B cell (primary cell): ENCODE measurements around the gene PAX3. TPM values are rescaled to one million over a fixed set of nuclear protein-coding genes. Genes with fewer than 3 reads are reported as not detected.

ENCODE experiments used
- ATAC-seq: fragments of 200-7000 bp; cut with Tn5 transposase; one replicate; pipeline ENCODE4 v1.10.0; 2021; ENCODE audit warnings: low read depth, mild to moderate bottlenecking, moderate number of reproducible peaks, moderate library complexity
- CTCF ChIA-PET: fragments of 350-600 bp; sonication (Branson Sonifier 250); formaldehyde crosslinking; loops from one replicate; lab custom pipeline; 2021; ENCODE audit warnings: antibody characterized with exemption, inconsistent platforms; lab: Charles Lee
- POLR2A ChIA-PET: fragments of 350-600 bp; sonication (Branson Sonifier 250); formaldehyde crosslinking; loops from one replicate; lab custom pipeline; 2021; ENCODE audit warnings: antibody characterized with exemption; lab: Charles Lee
- DNase-seq: peaks from one replicate; pipeline ENCODE4 v3.0.0; 2013
- H2AFZ ChIP-seq: 2 replicates; pipeline ENCODE4 v1.6.1; 2012; ENCODE audit warnings: mild to moderate bottlenecking, low read depth, low read length; ENCODE audit not compliant: insufficient read depth, poor library complexity, severe bottlenecking
- H3K27ac ChIP-seq, 2 donors: 1 replicate in 1 of 2; 2 replicates in 1 of 2; pipeline ENCODE4 v1.5.1; 2012 to 2013; ENCODE audit warnings: low read length in 2 of 2, mild to moderate bottlenecking in 2 of 2, moderate library complexity in 1 of 2
- H3K27me3 ChIP-seq, 4 experiments: fragments of 200-600 bp in 1 of 4; sonication (generic) in 1 of 4; replicated peaks in 1 of 4; 1 replicate in 2 of 4; 2 replicates in 2 of 4; pipeline versions ENCODE4 v1.6.1 to v1.7.0; 2013 to 2016; ENCODE audit warnings: low read length in 3 of 4, mild to moderate bottlenecking in 2 of 4, mixed read lengths in 1 of 4, moderate library complexity in 1 of 4; ENCODE audit not compliant: insufficient read depth in 4 of 4, control insufficient read depth in 3 of 4; ENCODE audit errors: control extremely low read depth in 1 of 4
- H3K36me3 ChIP-seq, 2 experiments: replicated peaks in 1 of 2; 1 replicate in 1 of 2; 2 replicates in 1 of 2; pipeline versions ENCODE4 v1.6.1 to v1.7.1; 2013; ENCODE audit warnings: low read length in 1 of 2; ENCODE audit not compliant: insufficient read depth in 2 of 2, control insufficient read depth in 1 of 2; ENCODE audit errors: control extremely low read depth in 1 of 2, extremely low read depth in 1 of 2
- H3K4me1 ChIP-seq, 2 donors: fragments of 200-600 bp in 1 of 2; sonication (generic) in 1 of 2; 1 replicate in 1 of 2; 2 replicates in 1 of 2; pipeline versions ENCODE4 v1.5.1 to v1.6.1; 2013 to 2017; ENCODE audit warnings: low read length in 2 of 2; ENCODE audit not compliant: control insufficient read depth in 2 of 2, insufficient read depth in 2 of 2
- H3K4me2 ChIP-seq: replicated peaks from 2 replicates; pipeline ENCODE3; 2012; ENCODE audit warnings: mild to moderate bottlenecking, low read depth, low read length; ENCODE audit not compliant: poor library complexity, severe bottlenecking
- H3K4me3 ChIP-seq, 5 experiments: fragments of 200-600 bp in 1 of 5; sonication (generic) in 1 of 5; 1 replicate in 3 of 5; 2 replicates in 2 of 5; pipeline versions ENCODE4 v1.5.1 to v1.7.0; 2011 to 2016; ENCODE audit warnings: low read length in 4 of 5, mild to moderate bottlenecking in 4 of 5, low read depth in 2 of 5, control low read depth in 1 of 5, moderate library complexity in 1 of 5; ENCODE audit not compliant: insufficient read depth in 1 of 5; ENCODE audit errors: control extremely low read depth in 1 of 5, extremely low read depth in 1 of 5
- H3K79me2 ChIP-seq: fragments of 200-600 bp; sonication (generic); one replicate; pipeline ENCODE4 v1.6.0; 2016; ENCODE audit warnings: low read length; ENCODE audit not compliant: control insufficient read depth, insufficient read depth
- H3K9ac ChIP-seq: fragments of 200-600 bp; sonication (generic); 2 replicates; pipeline ENCODE4 v1.6.1; 2017; ENCODE audit warnings: mild to moderate bottlenecking, low read length, moderate library complexity
- H3K9me3 ChIP-seq, 3 donors: one replicate each; pipeline versions ENCODE4 v1.6.1 to v1.7.1; 2013; ENCODE audit warnings: low read length in 2 of 3; ENCODE audit not compliant: control insufficient read depth in 2 of 3, insufficient read depth in 1 of 3; ENCODE audit errors: control extremely low read depth in 1 of 3
- H4K20me1 ChIP-seq: 2 replicates; pipeline ENCODE4 v1.6.0; 2012; ENCODE audit warnings: mild to moderate bottlenecking, low read length; ENCODE audit not compliant: insufficient read depth, control insufficient read depth, poor library complexity, severe bottlenecking
- H3K27ac Mint-ChIP-seq: one replicate; pipeline ENCODE4 v1.8.0; 2021; ENCODE audit warnings: mixed read lengths
- H3K27me3 Mint-ChIP-seq: one replicate; pipeline ENCODE4 v1.8.0; 2021; ENCODE audit warnings: mixed read lengths
- H3K4me1 Mint-ChIP-seq: one replicate; pipeline ENCODE4 v1.8.0; 2021; ENCODE audit warnings: mixed read lengths
- H3K4me3 Mint-ChIP-seq: one replicate; pipeline ENCODE4 v1.8.0; 2021; ENCODE audit warnings: mixed read lengths
- H3K9me3 Mint-ChIP-seq: one replicate; pipeline ENCODE4 v1.8.0; 2022; ENCODE audit warnings: mixed read lengths; ENCODE audit not compliant: insufficient read depth
- EZH2 ChIP-seq: IDR thresholded peaks from 2 replicates; pipeline ENCODE4 v1.6.1; 2012; ENCODE audit warnings: borderline replicate concordance, low read depth, mild to moderate bottlenecking, moderate library complexity, low read length; ENCODE audit not compliant: insufficient read depth, poor library complexity, severe bottlenecking
- WGBS: methylation state at CpG from one replicate; pipeline ENCODE4 v1.1.5; 2013; ENCODE audit warnings: missing lambda C conversion rate; ENCODE audit not compliant: insufficient coverage; 5-methylcytosine and 5-hydroxymethylcytosine counted together
- intact Hi-C: fragments of 100-400 bp; cut with micrococcal nuclease; formaldehyde crosslinking; loops from one replicate; pipeline ENCODE4 v1.10.0; 2022
- polyA plus RNA-seq: library from polyadenylated mRNA; depleted of rRNA; stranded (reverse); fragments of >200 nt; gene quantifications from 2 replicates; pipeline ENCODE4 v1.2.3, GENCODE V29; 2012
- total RNA-seq, 2 donors: library from RNA; stranded (reverse); fragments of 120-200 nt in 1 of 2; gene quantifications; 1 replicate in 1 of 2; 2 replicates in 1 of 2; pipeline versions ENCODE4 v1.2.3 to v1.2.4, GENCODE V29; 2013 to 2022
- TF ChIP-seq, protein P1 (sequence below): fragments of 200-600 bp; IDR thresholded peaks from one replicate; pipeline ENCODE4 v1.8.0; 2022; ENCODE audit warnings: antibody characterized with exemption, mild to moderate bottlenecking

Gene PAX3
- total and polyA plus RNA-seq, 2 donors (not counting 1 experiment from before 2014, with no cell fraction given) = not detected

DNA sequence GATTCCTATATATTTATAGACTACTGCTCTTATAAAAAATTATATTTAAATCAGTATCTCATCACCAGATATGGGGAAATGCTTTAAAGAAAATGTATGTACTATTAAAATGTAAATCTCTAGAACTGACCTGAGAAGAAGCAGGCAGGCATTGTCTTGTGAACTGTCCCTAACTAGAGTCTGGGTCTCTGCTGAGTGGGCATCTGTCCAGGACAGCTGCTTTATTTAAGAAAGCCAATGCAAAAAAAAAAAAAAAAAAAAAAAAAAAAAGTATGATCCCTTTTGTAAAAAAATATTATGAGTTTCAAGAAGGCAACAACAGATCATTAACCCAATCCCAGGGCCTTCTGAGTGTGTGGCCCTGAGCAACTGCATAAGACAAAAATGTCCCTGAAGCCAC is 66.0 kb downstream of the PAX3 start:
- no peaks in the 10 kb centered on the region for H3K9me3 ChIP-seq
- no peaks in the 10 kb centered on the region for H4K20me1 ChIP-seq
- Mint-ChIP-seq H3K4me1 (no peaks in the 10 kb centered on the region), H3K9me3 (no peaks in the 10 kb centered on the region), H3K4me3 (no peak overlapping the region), H3K27me3 (peaks cover 7% of the 10 kb centered on the region), H3K27ac (no peak overlapping the region)
- ATAC-seq (no peak), DNase-seq (no peak)
- no peak for TF ChIP-seq EZH2
- no peak overlapping the region for H3K4me3 ChIP-seq
- no peak overlapping the region for H3K9ac ChIP-seq
- CTCF ChIA-PET = no interaction called here
- H3K27ac ChIP-seq = no peak overlapping the region
- H3K27me3 ChIP-seq = no peaks in the 10 kb centered on the region
- H2AFZ ChIP-seq = no peak overlapping the region
- H3K4me2 ChIP-seq = no peak overlapping the region
- POLR2A ChIA-PET = no interaction called here
- H3K4me1 ChIP-seq = no peaks in the 10 kb centered on the region
- H3K36me3 ChIP-seq = no peaks in the 10 kb centered on the region
- no peaks in the 10 kb centered on the region for H3K79me2 ChIP-seq
- intact Hi-C loops = no loop called here

DNA sequence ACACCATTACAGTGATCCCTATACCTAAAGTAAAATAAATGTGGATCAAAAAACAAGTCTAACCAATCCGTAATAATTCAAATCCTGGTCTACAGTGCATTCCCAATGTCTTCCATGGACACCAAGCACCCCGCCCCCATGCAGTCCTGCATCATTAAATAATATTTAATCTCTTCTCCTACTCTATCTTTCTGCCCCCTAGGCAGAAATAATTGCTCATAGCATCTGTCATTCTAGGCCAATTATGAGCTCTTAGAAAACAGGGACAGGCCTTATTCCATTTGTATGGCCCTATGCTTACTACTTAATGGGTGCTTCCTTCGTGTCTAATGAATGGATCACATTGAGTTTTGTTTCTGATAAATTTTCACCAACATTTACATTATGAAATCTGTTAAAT is 66.4 kb downstream of the PAX3 start:
- Histone ChIP-seq H3K79me2 (no peaks in the 10 kb centered on the region), H4K20me1 (no peaks in the 10 kb centered on the region), H3K36me3 (no peaks in the 10 kb centered on the region), H3K27ac (no peak overlapping the region), H3K4me3 (no peak overlapping the region), H2AFZ (no peak overlapping the region), H3K4me2 (no peak overlapping the region), H3K9me3 (no peaks in the 10 kb centered on the region), H3K9ac (no peak overlapping the region), H3K4me1 (no peaks in the 10 kb centered on the region), H3K27me3 (no peaks in the 10 kb centered on the region)
- DNase-seq = no peak
- Mint-ChIP-seq H3K9me3 (no peaks in the 10 kb centered on the region), H3K27ac (no peak overlapping the region), H3K4me1 (no peaks in the 10 kb centered on the region), H3K4me3 (no peak overlapping the region), H3K27me3 (peaks cover 6% of the 10 kb centered on the region)
- POLR2A ChIA-PET = no interaction called here
- intact Hi-C loops = no loop called here
- TF ChIP-seq, protein P1, sequence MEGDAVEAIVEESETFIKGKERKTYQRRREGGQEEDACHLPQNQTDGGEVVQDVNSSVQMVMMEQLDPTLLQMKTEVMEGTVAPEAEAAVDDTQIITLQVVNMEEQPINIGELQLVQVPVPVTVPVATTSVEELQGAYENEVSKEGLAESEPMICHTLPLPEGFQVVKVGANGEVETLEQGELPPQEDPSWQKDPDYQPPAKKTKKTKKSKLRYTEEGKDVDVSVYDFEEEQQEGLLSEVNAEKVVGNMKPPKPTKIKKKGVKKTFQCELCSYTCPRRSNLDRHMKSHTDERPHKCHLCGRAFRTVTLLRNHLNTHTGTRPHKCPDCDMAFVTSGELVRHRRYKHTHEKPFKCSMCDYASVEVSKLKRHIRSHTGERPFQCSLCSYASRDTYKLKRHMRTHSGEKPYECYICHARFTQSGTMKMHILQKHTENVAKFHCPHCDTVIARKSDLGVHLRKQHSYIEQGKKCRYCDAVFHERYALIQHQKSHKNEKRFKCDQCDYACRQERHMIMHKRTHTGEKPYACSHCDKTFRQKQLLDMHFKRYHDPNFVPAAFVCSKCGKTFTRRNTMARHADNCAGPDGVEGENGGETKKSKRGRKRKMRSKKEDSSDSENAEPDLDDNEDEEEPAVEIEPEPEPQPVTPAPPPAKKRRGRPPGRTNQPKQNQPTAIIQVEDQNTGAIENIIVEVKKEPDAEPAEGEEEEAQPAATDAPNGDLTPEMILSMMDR = no peak
- no peak for TF ChIP-seq EZH2
- WGBS = 90% methylated on average over 1 of the region's 3 CpGs
- no peak for ATAC-seq
- CTCF ChIA-PET = no interaction called here
